Ammon's horn (tissue), 1 donor: Measurements from ENCODE around the gene SMTN.
A peak's percentile ranks its signal among the peaks of the same experiment; 100 is the strongest.

Experiments used
- DNase-seq: peaks from one replicate; pipeline ENCODE4 v3.0.0-alpha.2; 2016; ENCODE audit warnings: low spot score

The SMTN gene

DNA sequence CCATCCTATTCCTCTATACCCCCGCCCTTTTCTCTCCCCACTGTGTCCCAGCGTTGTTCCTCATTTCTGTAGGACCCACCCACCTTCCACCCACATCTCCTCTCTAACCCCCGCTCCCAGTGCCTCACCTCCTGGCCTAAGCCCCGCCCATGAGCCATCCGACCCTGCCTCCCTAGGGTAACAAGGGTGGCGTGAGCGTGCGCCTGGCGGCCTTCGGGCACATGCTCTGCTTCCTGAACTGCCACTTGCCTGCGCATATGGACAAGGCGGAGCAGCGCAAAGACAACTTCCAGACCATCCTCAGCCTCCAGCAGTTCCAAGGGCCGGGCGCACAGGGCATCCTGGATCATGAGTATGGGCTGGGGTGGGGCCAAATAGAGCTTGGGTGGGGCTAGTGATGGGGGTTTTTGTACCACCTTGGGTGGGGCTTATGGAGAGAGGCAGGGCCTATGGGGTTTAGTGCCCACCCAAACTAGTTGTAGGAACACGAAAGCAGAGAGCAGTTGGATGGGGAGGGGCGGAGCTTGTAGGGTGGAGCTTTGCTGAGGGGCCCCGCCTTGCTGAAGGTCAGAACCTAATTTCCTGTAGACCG, 46.2 kb downstream of the SMTN start:
- DNase-seq, result no peak

GRCh38 chr22:31128156-31128555, 47.0 kb downstream of the SMTN start:
- DNase-seq, result no peak

GRCh38 chr22:31130873-31131272, 49.8 kb downstream of the SMTN start:
- no peak for DNase-seq

DNA sequence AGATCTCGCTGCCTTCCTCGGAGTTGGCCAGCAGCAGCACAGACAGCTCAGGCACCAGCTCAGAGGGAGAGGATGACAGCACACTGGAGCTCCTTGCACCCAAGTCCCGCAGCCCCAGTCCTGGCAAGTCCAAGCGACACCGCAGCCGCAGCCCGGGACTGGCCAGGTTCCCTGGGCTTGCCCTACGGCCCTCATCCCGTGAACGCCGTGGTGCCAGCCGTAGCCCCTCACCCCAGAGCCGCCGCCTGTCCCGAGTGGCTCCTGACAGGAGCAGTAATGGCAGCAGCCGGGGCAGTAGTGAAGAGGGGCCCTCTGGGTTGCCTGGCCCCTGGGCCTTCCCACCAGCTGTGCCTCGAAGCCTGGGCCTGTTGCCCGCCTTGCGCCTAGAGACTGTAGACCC, 52.8 kb downstream of the SMTN start:
- DNase-seq, result no peak

DNA sequence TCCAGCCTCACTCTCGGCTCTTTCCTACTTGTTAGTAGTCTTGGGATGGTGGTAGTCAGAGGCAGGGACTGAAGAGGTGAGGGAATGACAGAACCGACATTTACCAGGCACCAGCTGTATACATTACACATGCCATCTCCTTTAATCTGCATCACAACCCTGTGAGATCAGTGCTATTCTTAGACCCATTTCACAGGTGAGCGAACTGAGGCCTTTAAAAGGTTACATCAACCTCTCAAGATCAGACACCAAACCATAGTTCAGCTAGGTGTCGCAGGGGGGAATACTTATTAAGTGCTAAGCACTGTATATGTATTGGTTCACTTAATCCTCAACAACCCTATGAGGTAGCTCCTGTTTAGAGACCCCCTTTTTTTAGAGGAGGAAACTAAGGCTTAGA, 53.6 kb downstream of the SMTN start:
- DNase-seq, result no peak

DNA sequence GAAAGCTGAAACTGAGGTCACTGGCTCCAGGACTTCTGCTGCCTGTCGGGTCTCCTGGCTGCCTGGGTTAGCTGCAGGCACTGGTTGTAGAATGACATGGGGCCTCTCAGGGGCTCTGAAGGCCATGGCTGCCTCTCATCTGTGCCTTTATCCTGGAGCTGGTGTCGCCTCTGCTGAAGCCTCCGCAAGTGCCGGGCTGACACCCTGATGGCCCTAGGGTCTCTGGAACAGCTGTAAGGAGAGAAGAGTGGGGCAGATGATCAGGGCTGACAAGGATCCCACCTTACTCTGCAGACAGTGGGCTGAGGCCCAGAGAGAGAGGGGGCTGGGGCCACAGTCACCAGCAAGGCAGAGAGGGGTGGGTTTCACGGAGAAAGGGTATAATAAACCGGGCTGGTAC, 54.6 kb downstream of the SMTN start:
- no peak for DNase-seq

GRCh38 chr22:31136155-31136554, 55.0 kb downstream of the SMTN start:
- no peak for DNase-seq

GRCh38 chr22:31136711-31137110, 55.6 kb downstream of the SMTN start:
- DNase-seq, result no peak

DNA sequence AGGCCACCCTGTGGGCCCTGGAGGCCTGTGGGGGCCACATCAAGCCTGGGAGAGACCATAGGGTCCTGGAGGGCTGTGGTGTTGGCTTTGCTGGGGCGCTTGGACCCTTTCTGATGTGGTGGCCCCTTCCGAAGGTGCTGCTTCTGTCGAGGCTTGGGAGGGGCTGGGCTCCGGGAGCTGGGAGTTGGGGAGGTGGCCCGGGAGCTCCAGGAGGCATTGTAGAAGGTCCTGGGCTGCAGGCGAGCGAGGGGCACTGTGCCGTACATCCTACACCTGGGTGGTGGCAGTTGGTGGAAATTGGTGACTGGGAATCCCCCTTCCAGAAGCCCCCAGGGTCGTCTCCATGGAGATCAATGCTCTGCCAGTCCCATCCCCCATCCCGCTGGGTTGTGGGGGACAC, 56.6 kb downstream of the SMTN start:
- DNase-seq, result no peak

- no peak for DNase-seq
Observed at GRCh38 chr22:31138126-31138525, 57.0 kb downstream of the SMTN start.

GRCh38 chr22:31139066-31139465, 57.9 kb downstream of the SMTN start:
- DNase-seq, result no peak

GRCh38 chr22:31139866-31140716, 59.0 kb downstream of the SMTN start, which contains the start of gene PLA2G3:
Gene PLA2G3, minus strand, starts transcription at chr22:31140508. Its CDS starts 154 bp downstream, at chr22:31140354.
- no peak for DNase-seq

- DNase-seq, result no peak
Observed at GRCh38 chr22:31140746-31141145, 59.6 kb downstream of the SMTN start.

GRCh38 chr22:31141551-31141950, 60.4 kb downstream of the SMTN start:
- no peak for DNase-seq

- no peak for DNase-seq
Observed at GRCh38 chr22:31142285-31142684, 61.2 kb downstream of the SMTN start.

DNA sequence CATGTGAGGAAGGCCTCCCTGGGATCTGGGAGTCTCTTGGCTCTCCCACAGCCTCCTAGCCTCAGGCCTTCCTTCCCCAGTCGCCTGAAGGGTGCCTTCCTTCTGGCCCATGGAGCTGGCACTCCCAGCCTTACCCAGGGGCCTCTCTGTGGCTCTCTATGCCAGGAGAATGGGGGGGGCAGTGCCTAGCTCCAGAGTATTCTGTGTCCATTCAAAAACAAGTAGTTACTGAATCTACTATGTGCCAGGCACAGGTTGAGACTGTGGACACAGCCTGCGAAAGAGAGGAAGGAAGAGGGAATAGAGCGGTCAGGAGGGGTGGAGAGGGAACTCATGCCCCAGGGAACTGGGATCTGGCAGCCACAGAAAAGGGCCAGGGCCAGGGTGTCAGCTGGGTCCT, 61.9 kb downstream of the SMTN start:
- DNase-seq, result no peak

- peak; percentile 40 for DNase-seq
Observed at GRCh38 chr22:31143537-31143936, 62.4 kb downstream of the SMTN start.

DNA sequence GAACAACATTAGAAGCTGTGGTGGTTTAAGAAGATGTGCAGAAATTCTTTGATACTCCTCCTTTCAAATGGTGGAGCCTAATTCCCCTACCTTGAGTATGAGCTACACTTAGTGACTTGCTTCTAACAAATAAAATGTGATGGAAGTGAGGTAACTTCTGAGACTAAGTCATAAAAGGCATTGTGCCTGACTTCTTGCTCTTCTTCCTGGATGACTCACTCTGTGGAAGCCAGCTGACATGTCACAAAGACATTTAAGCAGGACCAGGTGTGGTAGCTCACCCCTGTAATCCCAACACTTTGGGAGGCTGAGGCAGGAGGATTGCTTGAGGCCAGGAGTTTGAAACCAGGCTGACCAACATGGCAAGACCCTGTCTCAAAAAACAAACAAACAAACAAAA, 63.1 kb downstream of the SMTN start:
- DNase-seq, result no peak

- DNase-seq, result no peak
Observed at GRCh38 chr22:31148488-31148887, 67.4 kb downstream of the SMTN start.

- DNase-seq, result peak; percentile 87
Observed at GRCh38 chr22:31148953-31149627, 68.0 kb downstream of the SMTN start.

GRCh38 chr22:31150615-31151014, 69.5 kb downstream of the SMTN start:
- no peak for DNase-seq

- no peak for DNase-seq
Observed at GRCh38 chr22:31151872-31152271, 70.8 kb downstream of the SMTN start.

DNA sequence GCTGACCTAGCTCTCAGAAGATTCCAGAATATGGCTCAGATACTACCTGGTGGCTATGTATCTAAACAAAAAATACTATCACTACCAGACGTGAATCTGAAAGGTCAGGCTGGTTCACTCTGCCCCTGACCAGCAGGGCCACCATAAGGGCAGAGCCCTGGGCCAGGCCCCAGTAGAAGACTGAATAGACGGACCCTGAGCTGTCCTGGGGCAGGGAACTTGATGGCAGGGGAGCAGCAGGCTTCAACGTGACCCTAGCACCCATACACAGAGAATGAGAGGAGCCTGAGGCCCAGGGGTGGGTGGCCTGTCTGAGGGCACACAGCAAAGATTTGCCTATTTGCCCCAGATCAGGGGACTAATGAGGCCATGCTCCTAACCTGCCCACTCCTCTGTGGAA, 72.2 kb downstream of the SMTN start:
- no peak for DNase-seq
